Immature natural killer cell (primary cell): ENCODE measurements around the gene SND1. TPM values are rescaled to one million over a fixed set of nuclear protein-coding genes. Genes with fewer than 3 reads are reported as not detected.

Experiments used
- DNase-seq, 3 donors: peaks; one replicate each; pipeline ENCODE4 v3.0.0; 2022; ENCODE audit warnings: mixed read lengths in 1 of 3
- H3K27ac Mint-ChIP-seq, 6 donors: one replicate each; pipeline ENCODE4 v1.8.0; 2020; ENCODE audit warnings: mixed read lengths in 6 of 6, mild to moderate bottlenecking in 5 of 6, inconsistent platforms in 4 of 6, moderate library complexity in 3 of 6
- H3K27me3 Mint-ChIP-seq, 3 donors: one replicate each; pipeline ENCODE4 v1.8.0; 2020 to 2021; ENCODE audit warnings: low read depth in 3 of 3, mild to moderate bottlenecking in 3 of 3, mixed read lengths in 3 of 3, moderate library complexity in 3 of 3, inconsistent platforms in 1 of 3
- H3K36me3 Mint-ChIP-seq, 3 donors: one replicate each; pipeline ENCODE4 v1.8.0; 2020; ENCODE audit warnings: mixed read lengths in 3 of 3, inconsistent platforms in 2 of 3, mild to moderate bottlenecking in 2 of 3
- H3K4me1 Mint-ChIP-seq, 2 donors: one replicate each; pipeline ENCODE4 v1.8.0; 2020; ENCODE audit warnings: inconsistent platforms in 2 of 2, mild to moderate bottlenecking in 2 of 2, mixed read lengths in 2 of 2, moderate library complexity in 1 of 2
- H3K4me3 Mint-ChIP-seq, 5 donors: one replicate each; pipeline ENCODE4 v1.8.0; 2020; ENCODE audit warnings: mild to moderate bottlenecking in 5 of 5, mixed read lengths in 5 of 5, inconsistent platforms in 3 of 5, moderate library complexity in 3 of 5
- H3K9me3 Mint-ChIP-seq, 6 donors: one replicate each; pipeline ENCODE4 v1.8.0; 2020; ENCODE audit warnings: mild to moderate bottlenecking in 6 of 6, mixed read lengths in 6 of 6, inconsistent platforms in 4 of 6, moderate library complexity in 3 of 6
- polyA plus RNA-seq, 3 donors: library from polyadenylated mRNA; unstranded; fragments of 300-500 nt; fragmentation: Illumina TruSeq; gene quantifications; one replicate each; pipeline ENCODE4 v1.2.3, GENCODE V29; 2021

The SND1 gene
- 100 to 1,000 TPM in 2 of 3 donors, 10 to 100 TPM in 1; 87.8 to 130 (median 116) TPM for polyA plus RNA-seq

- H3K36me3 Mint-ChIP-seq = no peaks in the 10 kb centered on the region
- no peaks in the 10 kb centered on the region for H3K9me3 Mint-ChIP-seq
- peak; percentile 99 for DNase-seq
- H3K27ac Mint-ChIP-seq = peak within 1 kb of the TSS in 5 of 6 donors; percentile 95 to 98 (median 97)
- peaks cover 4 to 9% (median 7%) of the 10 kb centered on the region in 3 donors for H3K27me3 Mint-ChIP-seq
- peak within 1 kb of the TSS in 4 of 5 donors; percentile 91 to 97 (median 94) for H3K4me3 Mint-ChIP-seq
- peaks cover 4 to 47% of the 10 kb centered on the region in 2 donors for H3K4me1 Mint-ChIP-seq
These were observed at the start of gene SND1 for GRCh38 chr7:127651556-127652332. TSS of gene SND1 (plus strand) at chr7:127652194. CDS start at chr7:127652374, 180 bp downstream.

- no peaks in the 10 kb centered on the region for H3K4me1 Mint-ChIP-seq
- H3K9me3 Mint-ChIP-seq = no peaks in the 10 kb centered on the region
- peaks cover 0 to under 1% (median 0%) of the 10 kb centered on the region in 3 donors for H3K27me3 Mint-ChIP-seq
- peaks cover 0 to 4% (median 0%) of the 10 kb centered on the region in 3 donors for H3K36me3 Mint-ChIP-seq
- H3K27ac Mint-ChIP-seq = no peak overlapping the region
- no peak for DNase-seq
- no peak overlapping the region for H3K4me3 Mint-ChIP-seq
These were observed 43.5 kb upstream of the SND1 start for GRCh38 chr7:127608446-127608845.

- H3K27me3 Mint-ChIP-seq = peaks cover 0 to 1% (median 0%) of the 10 kb centered on the region in 3 donors
- H3K4me3 Mint-ChIP-seq = no peak overlapping the region
- no peak overlapping the region for H3K27ac Mint-ChIP-seq
- no peaks in the 10 kb centered on the region for H3K36me3 Mint-ChIP-seq
- H3K4me1 Mint-ChIP-seq = no peaks in the 10 kb centered on the region
- no peaks in the 10 kb centered on the region for H3K9me3 Mint-ChIP-seq
- no peak for DNase-seq
These were observed 42.7 kb upstream of the SND1 start for GRCh38 chr7:127609297-127609696.

GRCh38 chr7:127612263-127612662 lies 39.7 kb upstream of the SND1 start:
- peaks cover 2 to 4% (median 3%) of the 10 kb centered on the region in 3 donors for H3K27me3 Mint-ChIP-seq
- no peaks in the 10 kb centered on the region for H3K4me1 Mint-ChIP-seq
- no peak overlapping the region for H3K4me3 Mint-ChIP-seq
- no peak overlapping the region for H3K27ac Mint-ChIP-seq
- no peaks in the 10 kb centered on the region for H3K36me3 Mint-ChIP-seq
- DNase-seq = no peak
- H3K9me3 Mint-ChIP-seq = no peaks in the 10 kb centered on the region

GRCh38 chr7:127616724-127617123 lies 35.3 kb upstream of the SND1 start:
- H3K36me3 Mint-ChIP-seq = no peaks in the 10 kb centered on the region
- no peaks in the 10 kb centered on the region for H3K4me1 Mint-ChIP-seq
- no peak for DNase-seq
- no peak overlapping the region for H3K4me3 Mint-ChIP-seq
- no peak overlapping the region for H3K27ac Mint-ChIP-seq
- H3K27me3 Mint-ChIP-seq = peaks cover 6 to 13% (median 7%) of the 10 kb centered on the region in 3 donors
- H3K9me3 Mint-ChIP-seq = no peaks in the 10 kb centered on the region

- Mint-ChIP-seq H3K27me3 (peaks cover 8 to 13% (median 10%) of the 10 kb centered on the region in 3 donors), H3K4me1 (no peaks in the 10 kb centered on the region), H3K36me3 (no peaks in the 10 kb centered on the region), H3K27ac (no peak within 1 kb of the TSS), H3K4me3 (no peak within 1 kb of the TSS), H3K9me3 (no peaks in the 10 kb centered on the region)
- no peak for DNase-seq
These were observed 34.0 kb upstream of the SND1 start, which contains the start of gene PAX4 for GRCh38 chr7:127618042-127618441. TSS of gene PAX4 (minus strand) at chr7:127618142. CDS start at chr7:127615928, 2,214 bp downstream.

GRCh38 chr7:127618775-127619174 lies 33.2 kb upstream of the SND1 start:
- DNase-seq = no peak
- Mint-ChIP-seq H3K4me1 (no peaks in the 10 kb centered on the region), H3K27me3 (peaks cover 7 to 13% (median 10%) of the 10 kb centered on the region in 3 donors), H3K4me3 (no peak overlapping the region), H3K9me3 (no peaks in the 10 kb centered on the region), H3K36me3 (no peaks in the 10 kb centered on the region), H3K27ac (no peak overlapping the region)

- H3K36me3 Mint-ChIP-seq = no peaks in the 10 kb centered on the region
- no peak overlapping the region for H3K4me3 Mint-ChIP-seq
- no peak overlapping the region for H3K27ac Mint-ChIP-seq
- peaks cover 5 to 15% (median 7%) of the 10 kb centered on the region in 3 donors for H3K27me3 Mint-ChIP-seq
- H3K9me3 Mint-ChIP-seq = no peaks in the 10 kb centered on the region
- DNase-seq = no peak
- H3K4me1 Mint-ChIP-seq = no peaks in the 10 kb centered on the region
These were observed 32.2 kb upstream of the SND1 start for GRCh38 chr7:127619681-127620405.

GRCh38 chr7:127620406-127621233 lies 31.4 kb upstream of the SND1 start:
- no peaks in the 10 kb centered on the region for H3K36me3 Mint-ChIP-seq
- no peaks in the 10 kb centered on the region for H3K9me3 Mint-ChIP-seq
- H3K4me3 Mint-ChIP-seq = no peak overlapping the region
- DNase-seq = no peak
- no peaks in the 10 kb centered on the region for H3K4me1 Mint-ChIP-seq
- H3K27me3 Mint-ChIP-seq = peaks cover 5 to 14% (median 7%) of the 10 kb centered on the region in 3 donors
- no peak overlapping the region for H3K27ac Mint-ChIP-seq

GRCh38 chr7:127625331-127625730 lies 26.7 kb upstream of the SND1 start:
- Mint-ChIP-seq H3K4me3 (no peak overlapping the region), H3K27me3 (peaks cover 7 to 12% (median 8%) of the 10 kb centered on the region in 3 donors), H3K9me3 (no peaks in the 10 kb centered on the region)

GRCh38 chr7:127628445-127628844 lies 23.5 kb upstream of the SND1 start:
- no peaks in the 10 kb centered on the region for H3K9me3 Mint-ChIP-seq
- H3K36me3 Mint-ChIP-seq = no peaks in the 10 kb centered on the region
- H3K4me1 Mint-ChIP-seq = no peaks in the 10 kb centered on the region
- H3K27me3 Mint-ChIP-seq = peaks cover 5 to 7% (median 6%) of the 10 kb centered on the region in 3 donors
- no peak overlapping the region for H3K27ac Mint-ChIP-seq
- no peak overlapping the region for H3K4me3 Mint-ChIP-seq
- DNase-seq = no peak

More at GRCh38 chr7:127625331-127625730, 26.7 kb upstream of the SND1 start:
- DNase-seq = no peak
- Mint-ChIP-seq H3K4me1 (no peaks in the 10 kb centered on the region), H3K27ac (no peak overlapping the region), H3K36me3 (no peaks in the 10 kb centered on the region)

GRCh38 chr7:127629268-127629854 lies 22.6 kb upstream of the SND1 start:
- H3K9me3 Mint-ChIP-seq = no peaks in the 10 kb centered on the region
- H3K4me3 Mint-ChIP-seq = no peak overlapping the region
- DNase-seq = no peak
- no peak overlapping the region for H3K27ac Mint-ChIP-seq
- H3K36me3 Mint-ChIP-seq = no peaks in the 10 kb centered on the region
- H3K27me3 Mint-ChIP-seq = peaks cover 6 to 9% (median 7%) of the 10 kb centered on the region in 3 donors
- H3K4me1 Mint-ChIP-seq = no peaks in the 10 kb centered on the region

- no peaks in the 10 kb centered on the region for H3K9me3 Mint-ChIP-seq
- H3K4me3 Mint-ChIP-seq = no peak overlapping the region
- no peak overlapping the region for H3K27ac Mint-ChIP-seq
- DNase-seq = no peak
- no peaks in the 10 kb centered on the region for H3K36me3 Mint-ChIP-seq
- no peaks in the 10 kb centered on the region for H3K4me1 Mint-ChIP-seq
- H3K27me3 Mint-ChIP-seq = peaks cover 6 to 13% (median 11%) of the 10 kb centered on the region in 3 donors
These were observed 19.6 kb upstream of the SND1 start for GRCh38 chr7:127632276-127632910.
